Astrocyte of the cerebellum (primary cell): Measurements from ENCODE around the gene PRMT3.
A peak's percentile ranks its signal among the peaks of the same experiment; 100 is the strongest.
"Not testable (repeated sequence)": the region's sequence is repeated elsewhere in the genome, so short reads cannot be mapped to it uniquely, and the experiment has no call there.

Source experiments
- DNase-seq: peaks from one replicate; pipeline ENCODE4 v3.0.0-alpha.2; 2011; ENCODE audit warnings: low read depth
- H3K4me3 ChIP-seq: 2 replicates; pipeline ENCODE4 v1.5.1; 2011; ENCODE audit warnings: mild to moderate bottlenecking, low read depth, low read length, moderate library complexity
- CTCF ChIP-seq: IDR thresholded peaks from 2 replicates; pipeline ENCODE4 v1.5.1; 2012; ENCODE audit warnings: low read length, low read depth, moderate library complexity, mild to moderate bottlenecking; ENCODE audit errors: missing control alignments
- in situ Hi-C: cut with HindIII; loops from 2 replicates; pipeline ENCODE4 v1.10.0; 2017; ENCODE audit warnings: low sequenced_read_pairs

PRMT3 gene

GRCh38 chr11:20364341-20364792 is 23.1 kb upstream of the PRMT3 start:
- no peak for DNase-seq
- in situ Hi-C loops, result loop anchor here (25.0 kb wide), 1 partner anchor 227 kb away; no protein-coding TSS in a partner anchor
- peak overlapping the region; percentile 51 for H3K4me3 ChIP-seq
- no peak for TF ChIP-seq CTCF

- H3K4me3 ChIP-seq, DNase-seq: not testable (repeated sequence)
- in situ Hi-C loops, result loop anchor here (25.0 kb wide), 1 partner anchor 228 kb away; no protein-coding TSS in a partner anchor
Measured at GRCh38 chr11:20365465-20365864, 22.1 kb upstream of the PRMT3 start.

- TF ChIP-seq CTCF, result no peak
- in situ Hi-C loops, result loop anchor here (25.0 kb wide), 1 partner anchor 230 kb away; no protein-coding TSS in a partner anchor
- DNase-seq, result peak; percentile 64
- no peak overlapping the region for H3K4me3 ChIP-seq
Measured at GRCh38 chr11:20367313-20367948, 20.1 kb upstream of the PRMT3 start.

GRCh38 chr11:20368438-20368837 is 19.1 kb upstream of the PRMT3 start:
- no peak for DNase-seq
- in situ Hi-C loops, result loop anchor here (25.0 kb wide), 1 partner anchor 231 kb away; no protein-coding TSS in a partner anchor
- no peak for TF ChIP-seq CTCF
- no peak overlapping the region for H3K4me3 ChIP-seq

- H3K4me3 ChIP-seq, result no peak overlapping the region
- in situ Hi-C loops, result loop anchor here (25.0 kb wide), 1 partner anchor 233 kb away; no protein-coding TSS in a partner anchor
- no peak for TF ChIP-seq CTCF
- no peak for DNase-seq
Measured at GRCh38 chr11:20369826-20370225, 17.7 kb upstream of the PRMT3 start.

- DNase-seq, result no peak
- in situ Hi-C loops, result loop anchor here (25.0 kb wide), 1 partner anchor 235 kb away; no protein-coding TSS in a partner anchor
- H3K4me3 ChIP-seq, result no peak overlapping the region
Measured at GRCh38 chr11:20372081-20372626, 15.4 kb upstream of the PRMT3 start.

More at GRCh38 chr11:20372081-20372626, 15.4 kb upstream of the PRMT3 start:
- no peak for TF ChIP-seq CTCF
